Measurements from ENCODE around the gene PRKAR1B. TPM values are rescaled to one million over a fixed set of nuclear protein-coding genes. Genes with fewer than 3 reads are reported as not detected.

PRKAR1B gene
- total and polyA plus RNA-seq, 10 of the 15 experiments (the other 5 are each of a cell fraction or from before 2014, with no cell fraction given), result 1.4 to 45.6 (median 19.3) TPM

- no peak for TF ChIP-seq PBX3 (IDR thresholded peaks at IDR 0.05; ENCODE audit: insufficient replicate concordance, low read depth, low read length)
- TF ChIP-seq FOXK2 (IDR thresholded peaks at IDR 0.05), result no peak
- no peak for TF ChIP-seq MYC (IDR thresholded peaks at IDR 0.05; ENCODE audit: insufficient read depth, insufficient read length, insufficient replicate concordance, low read length, severe bottlenecking)
Measured at GRCh38 chr7:698515-699475, 28.3 kb downstream of the PRKAR1B start (continued).

- SMC1A ChIA-PET (ENCODE audit: uncharacterized antibody, unreplicated experiment), result no interaction called here
- RAD21 ChIA-PET (ENCODE audit: unreplicated experiment), result no interaction called here
- no peak for TF ChIP-seq CHD1 (IDR thresholded peaks at IDR 0.05; ENCODE audit: low read depth, low read length)
- TF ChIP-seq ESRRA (IDR thresholded peaks at IDR 0.05; ENCODE audit: low read length), result no peak
- TF ChIP-seq KDM1A (IDR thresholded peaks at IDR 0.05; ENCODE audit: borderline replicate concordance), result no peak
- no peak for TF ChIP-seq NR2C1 (IDR thresholded peaks at IDR 0.05)
- no peak for TF ChIP-seq FOXM1 (IDR thresholded peaks at IDR 0.05; ENCODE audit: low read depth, low read length)
- no peak for TF ChIP-seq ZNF24 (IDR thresholded peaks at IDR 0.05)
- TF ChIP-seq, protein P1, sequence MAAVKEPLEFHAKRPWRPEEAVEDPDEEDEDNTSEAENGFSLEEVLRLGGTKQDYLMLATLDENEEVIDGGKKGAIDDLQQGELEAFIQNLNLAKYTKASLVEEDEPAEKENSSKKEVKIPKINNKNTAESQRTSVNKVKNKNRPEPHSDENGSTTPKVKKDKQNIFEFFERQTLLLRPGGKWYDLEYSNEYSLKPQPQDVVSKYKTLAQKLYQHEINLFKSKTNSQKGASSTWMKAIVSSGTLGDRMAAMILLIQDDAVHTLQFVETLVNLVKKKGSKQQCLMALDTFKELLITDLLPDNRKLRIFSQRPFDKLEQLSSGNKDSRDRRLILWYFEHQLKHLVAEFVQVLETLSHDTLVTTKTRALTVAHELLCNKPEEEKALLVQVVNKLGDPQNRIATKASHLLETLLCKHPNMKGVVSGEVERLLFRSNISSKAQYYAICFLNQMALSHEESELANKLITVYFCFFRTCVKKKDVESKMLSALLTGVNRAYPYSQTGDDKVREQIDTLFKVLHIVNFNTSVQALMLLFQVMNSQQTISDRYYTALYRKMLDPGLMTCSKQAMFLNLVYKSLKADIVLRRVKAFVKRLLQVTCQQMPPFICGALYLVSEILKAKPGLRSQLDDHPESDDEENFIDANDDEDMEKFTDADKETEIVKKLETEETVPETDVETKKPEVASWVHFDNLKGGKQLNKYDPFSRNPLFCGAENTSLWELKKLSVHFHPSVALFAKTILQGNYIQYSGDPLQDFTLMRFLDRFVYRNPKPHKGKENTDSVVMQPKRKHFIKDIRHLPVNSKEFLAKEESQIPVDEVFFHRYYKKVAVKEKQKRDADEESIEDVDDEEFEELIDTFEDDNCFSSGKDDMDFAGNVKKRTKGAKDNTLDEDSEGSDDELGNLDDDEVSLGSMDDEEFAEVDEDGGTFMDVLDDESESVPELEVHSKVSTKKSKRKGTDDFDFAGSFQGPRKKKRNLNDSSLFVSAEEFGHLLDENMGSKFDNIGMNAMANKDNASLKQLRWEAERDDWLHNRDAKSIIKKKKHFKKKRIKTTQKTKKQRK (IDR thresholded peaks at IDR 0.05; ENCODE audit: low read depth, low read length), result no peak
- TF ChIP-seq, protein P2, sequence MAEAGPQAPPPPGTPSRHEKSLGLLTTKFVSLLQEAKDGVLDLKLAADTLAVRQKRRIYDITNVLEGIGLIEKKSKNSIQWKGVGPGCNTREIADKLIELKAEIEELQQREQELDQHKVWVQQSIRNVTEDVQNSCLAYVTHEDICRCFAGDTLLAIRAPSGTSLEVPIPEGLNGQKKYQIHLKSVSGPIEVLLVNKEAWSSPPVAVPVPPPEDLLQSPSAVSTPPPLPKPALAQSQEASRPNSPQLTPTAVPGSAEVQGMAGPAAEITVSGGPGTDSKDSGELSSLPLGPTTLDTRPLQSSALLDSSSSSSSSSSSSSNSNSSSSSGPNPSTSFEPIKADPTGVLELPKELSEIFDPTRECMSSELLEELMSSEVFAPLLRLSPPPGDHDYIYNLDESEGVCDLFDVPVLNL (IDR thresholded peaks at IDR 0.05; ENCODE audit: low read depth, low read length), result no peak
- TF ChIP-seq NRF1 (conservative IDR thresholded peaks at IDR 0.05; ENCODE audit: low read depth, low read length), result no peak
- no peak for TF ChIP-seq SMC3 (IDR thresholded peaks at IDR 0.05; ENCODE audit: borderline replicate concordance, low read length)
- no peak for TF ChIP-seq GATAD2B (conservative IDR thresholded peaks at IDR 0.05; ENCODE audit: low read depth)
- TF ChIP-seq POLR2AphosphoS5 (IDR thresholded peaks at IDR 0.05; ENCODE audit: low read length), result no peak
- TF ChIP-seq NR2C2 (IDR thresholded peaks at IDR 0.05; ENCODE audit: borderline replicate concordance, control insufficient read depth, insufficient read length, low read depth), result no peak
Measured at GRCh38 chr7:696812-697551, 30.1 kb downstream of the PRKAR1B start.

More at GRCh38 chr7:696812-697551, 30.1 kb downstream of the PRKAR1B start:
- DNase-seq (ENCODE audit: low read depth, low spot score) (no peak), FAIRE-seq (no peak), ATAC-seq (no peak)
- BruUV-seq (replicated peaks), result no TSS peak
- Histone ChIP-seq H3K27me3 (replicated peaks in 1 of 2; ENCODE audit: control insufficient read depth in 2 of 2, insufficient read depth in 2 of 2, low read length in 1 of 2) (no peaks in the 10 kb centered on the region), H3K4me1 (ENCODE audit: control insufficient read depth, insufficient read depth, low read length) (no peaks in the 10 kb centered on the region), H3K9ac (ENCODE audit: control insufficient read depth, insufficient read depth, low read length) (no peak overlapping the region), H3K4me3 (no peak overlapping the region), H3K9me3 (replicated peaks; ENCODE audit: control insufficient read depth, insufficient read depth, low read length) (no peaks in the 10 kb centered on the region; the same call in 2 of the 3 replicates), H3K4me2 (ENCODE audit: control insufficient read depth, insufficient read depth) (no peak overlapping the region), H3K27ac (ENCODE audit: control insufficient read depth, insufficient read depth) (no peak overlapping the region), H3K79me2 (ENCODE audit: control insufficient read depth, insufficient read depth, low read length) (no peaks in the 10 kb centered on the region), H3K36me3 (ENCODE audit: control insufficient read depth in 2 of 2, insufficient read depth in 2 of 2, low read length in 1 of 2) (peaks cover 7 to 9% of the 10 kb centered on the region in 2 experiments; a peak in 3 of 4 replicates), H4K20me1 (ENCODE audit: control insufficient read depth, insufficient read depth) (no peaks in the 10 kb centered on the region), H2AFZ (ENCODE audit: control insufficient read depth, low read depth, low read length) (no peak overlapping the region)
- intact Hi-C loops (cut with micrococcal nuclease; ENCODE audit: unreplicated experiment), result no loop called here
- in situ Hi-C loops (cut with MboI), result no loop called here
- 96% methylated on average over 28 of the region's 29 CpGs for WGBS (ENCODE audit: insufficient coverage, insufficient replicate concordance, low lambda C conversion rate, missing lambda C conversion rate)
- POLR2A ChIA-PET, result no interaction called here
- CTCF ChIA-PET, result no interaction called here

Measured in GM12878 (cell line).